ENCODE results near the gene RXRA.

RXRA gene

DNA sequence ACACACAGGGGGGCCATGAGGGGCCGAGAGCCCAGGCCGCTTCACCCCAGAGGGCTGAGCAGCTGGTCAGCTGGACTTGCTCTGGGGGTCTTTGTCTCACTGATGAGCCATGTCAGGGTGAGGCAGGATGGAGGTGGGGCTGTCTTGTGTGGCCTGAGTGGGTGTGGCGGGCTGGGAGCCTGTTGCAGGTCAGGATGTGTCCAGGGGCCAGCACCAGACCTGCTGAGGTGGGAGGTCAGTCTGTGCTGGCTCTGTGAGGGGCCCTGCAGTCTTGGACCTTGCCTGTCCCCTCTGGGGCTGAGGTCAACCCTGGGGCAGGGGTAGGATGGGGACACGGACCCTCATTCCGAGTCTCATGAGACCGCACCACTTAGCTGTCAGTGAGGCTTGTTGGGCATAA lies 56.9 kb downstream of the RXRA start:
- no peak for DNase-seq (ENCODE audit: low read depth)

DNA sequence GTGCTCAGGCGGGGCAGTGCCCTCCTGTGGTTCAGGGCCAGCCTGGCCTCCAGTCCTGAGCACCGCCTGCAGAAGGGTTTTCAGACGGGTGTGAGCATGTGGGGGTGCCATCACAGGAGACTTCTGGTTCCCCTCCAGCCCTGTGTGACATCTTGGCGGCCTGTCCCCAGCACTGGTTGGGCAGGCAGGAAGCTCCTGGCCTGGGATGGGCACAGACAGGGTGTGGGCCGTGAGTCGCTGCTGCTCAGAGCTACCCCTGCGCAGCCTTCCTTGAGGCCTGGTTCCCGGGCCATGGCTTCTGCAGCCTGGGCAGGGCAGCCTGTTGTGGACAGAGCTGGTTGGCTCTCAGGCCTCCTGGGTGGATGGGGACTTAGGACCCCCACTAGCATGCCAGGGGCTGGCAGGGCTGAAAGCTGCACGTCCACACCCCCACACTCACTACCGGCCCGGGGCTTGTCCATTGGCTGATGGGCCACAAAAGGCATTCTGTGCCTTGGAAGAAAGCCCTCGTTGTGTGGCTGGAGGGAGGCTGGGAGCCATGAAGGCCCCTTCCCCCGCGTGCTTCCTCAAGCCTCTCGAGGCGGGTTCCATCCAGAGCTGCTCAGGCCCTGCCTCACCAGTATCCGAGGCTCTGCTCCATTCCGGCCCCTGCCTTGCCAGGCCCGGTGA lies 58.7 kb downstream of the RXRA start:
- no peak for DNase-seq (ENCODE audit: low read depth)

DNA sequence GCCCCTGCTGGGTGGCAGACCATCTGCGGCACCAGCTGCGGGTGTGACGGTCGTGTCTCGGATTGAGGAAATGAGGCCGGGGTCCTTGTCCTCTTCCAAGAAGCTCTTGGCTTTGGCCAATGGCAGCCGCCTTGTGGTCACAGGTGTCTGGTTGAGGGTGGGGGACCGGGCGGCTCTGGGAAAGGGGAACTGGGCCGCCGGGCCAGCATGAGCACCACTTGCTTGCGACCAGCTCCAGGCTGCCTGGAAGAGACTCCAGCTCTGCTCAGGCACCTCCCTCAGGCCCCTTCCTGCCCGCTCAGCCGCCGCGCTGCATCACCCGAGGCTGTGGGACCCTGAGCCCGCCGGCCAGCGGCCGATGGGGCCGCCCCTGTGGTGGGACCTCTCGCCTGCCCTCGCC lies 59.7 kb downstream of the RXRA start:
- no peak for DNase-seq (ENCODE audit: low read depth)

DNA sequence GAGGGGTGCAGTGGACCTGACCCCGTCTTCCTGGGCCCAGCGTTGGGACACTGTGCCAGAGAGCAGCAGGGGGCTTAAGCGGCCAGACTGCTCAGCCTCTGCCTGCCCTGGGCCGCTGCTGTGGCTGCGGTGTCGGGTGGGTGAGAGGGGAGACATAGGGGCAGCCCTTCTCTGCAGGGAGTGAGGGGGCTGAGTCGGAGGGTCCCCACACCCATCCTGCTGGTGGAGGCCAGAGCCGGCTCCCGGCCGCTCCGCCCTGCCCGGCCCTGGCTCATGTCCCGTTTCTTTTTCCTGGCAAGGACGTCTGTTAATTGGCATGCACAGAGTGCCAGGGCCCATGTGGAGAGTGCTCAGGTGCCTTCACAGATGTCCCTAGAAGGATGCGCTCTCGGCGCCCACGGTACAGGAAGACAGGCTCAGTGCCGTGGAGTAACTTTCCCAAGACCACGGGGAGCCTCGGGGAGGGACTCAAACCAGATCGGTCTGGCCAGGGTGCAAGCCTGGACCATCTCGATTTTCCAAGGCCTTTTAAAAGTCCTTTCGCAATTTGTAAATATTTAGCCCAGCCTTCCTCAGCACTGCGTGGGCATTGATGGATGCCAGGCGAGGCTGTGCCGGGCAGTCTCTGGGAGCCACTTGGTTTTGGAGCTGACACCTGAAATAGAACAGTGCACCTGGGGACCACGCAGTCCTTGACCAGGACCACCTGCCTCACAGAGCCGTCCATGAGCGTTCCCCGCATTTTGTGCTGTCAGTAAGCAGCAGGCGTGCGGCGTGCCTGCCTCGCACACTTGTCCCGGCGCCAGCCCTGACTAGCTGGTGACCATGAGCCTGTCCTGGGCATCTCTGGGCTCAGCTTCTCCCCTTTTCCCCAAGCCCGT lies 60.9 kb downstream of the RXRA start:
- no peak for DNase-seq (ENCODE audit: low read depth)

DNA sequence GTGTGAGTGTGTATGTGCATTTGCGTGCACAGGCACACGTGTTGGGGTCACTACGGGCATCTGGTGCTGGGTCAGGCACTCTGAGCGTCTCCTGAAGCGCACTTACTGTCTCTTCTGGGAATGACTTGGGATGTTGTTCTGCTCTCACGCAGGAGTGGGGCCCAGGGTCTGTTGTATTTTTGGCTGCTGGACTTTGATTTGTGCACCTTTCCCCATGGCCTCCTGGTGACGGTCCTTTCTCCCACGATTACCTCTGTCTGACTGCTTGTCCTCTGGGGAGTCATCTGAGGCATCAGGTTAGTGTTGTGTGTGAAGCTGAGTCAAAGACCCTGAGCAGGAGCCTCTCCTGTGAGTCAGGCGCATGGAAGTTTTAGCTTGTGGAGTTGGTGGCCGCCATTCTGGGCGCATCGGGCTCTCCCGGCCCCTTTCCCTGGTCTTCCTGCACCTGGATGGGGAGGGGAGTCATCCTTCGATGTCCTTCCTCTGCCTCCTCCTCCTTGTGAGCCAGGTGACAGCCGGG lies 62.1 kb downstream of the RXRA start:
- DNase-seq (ENCODE audit: low read depth), result no peak

GRCh38 chr9:134388976-134389375 lies 62.7 kb downstream of the RXRA start:
- no peak for DNase-seq (ENCODE audit: low read depth)

GRCh38 chr9:134389642-134390041 lies 63.4 kb downstream of the RXRA start:
- no peak for DNase-seq (ENCODE audit: low read depth)

DNA sequence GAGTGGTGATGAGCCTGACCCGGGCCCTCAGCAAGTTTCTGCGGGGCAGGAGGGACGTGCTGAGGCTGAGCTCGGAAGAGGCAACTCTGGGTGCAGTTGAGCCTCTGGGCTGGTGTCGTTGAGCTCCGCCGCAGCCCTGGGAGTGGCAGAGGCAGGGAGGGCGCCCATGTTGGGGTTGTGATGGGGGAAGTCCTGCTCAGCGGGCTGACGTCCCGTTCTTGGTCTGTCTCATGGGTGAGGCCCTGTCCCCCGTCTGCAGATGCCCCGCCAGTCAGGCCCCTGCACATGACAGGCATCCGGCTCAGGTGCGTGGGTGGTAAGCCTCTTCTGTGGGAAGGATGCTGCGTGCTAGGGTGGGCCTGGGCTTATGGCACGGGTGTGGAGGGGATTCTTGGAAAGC lies 64.3 kb downstream of the RXRA start:
- DNase-seq (ENCODE audit: low read depth), result peak; percentile 38

DNA sequence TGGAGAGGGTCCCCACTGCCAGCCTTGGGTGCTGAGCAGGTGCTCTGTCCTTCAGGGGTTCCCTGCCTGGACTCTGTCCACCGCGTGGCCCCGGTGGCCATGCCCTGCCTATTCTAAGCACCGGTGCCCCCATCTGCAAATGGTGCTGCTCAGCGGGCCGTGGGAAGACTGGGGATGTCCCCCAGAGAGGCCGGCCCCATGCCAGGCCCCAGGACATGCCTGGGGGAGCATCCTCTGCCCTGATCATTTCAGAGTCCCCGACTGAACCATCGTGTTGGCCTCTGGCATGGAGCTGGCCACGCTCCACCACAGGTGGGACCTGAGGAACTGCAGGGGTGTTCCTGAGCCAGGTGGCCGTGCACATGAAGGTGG lies 64.7 kb downstream of the RXRA start:
- DNase-seq (ENCODE audit: low read depth), result no peak

- DNase-seq (ENCODE audit: low read depth), result peak; percentile 45
These were observed 65.3 kb downstream of the RXRA start for GRCh38 chr9:134391319-134392231.

- no peak for DNase-seq (ENCODE audit: low read depth)
These were observed 66.6 kb downstream of the RXRA start for GRCh38 chr9:134392900-134393299.

DNA sequence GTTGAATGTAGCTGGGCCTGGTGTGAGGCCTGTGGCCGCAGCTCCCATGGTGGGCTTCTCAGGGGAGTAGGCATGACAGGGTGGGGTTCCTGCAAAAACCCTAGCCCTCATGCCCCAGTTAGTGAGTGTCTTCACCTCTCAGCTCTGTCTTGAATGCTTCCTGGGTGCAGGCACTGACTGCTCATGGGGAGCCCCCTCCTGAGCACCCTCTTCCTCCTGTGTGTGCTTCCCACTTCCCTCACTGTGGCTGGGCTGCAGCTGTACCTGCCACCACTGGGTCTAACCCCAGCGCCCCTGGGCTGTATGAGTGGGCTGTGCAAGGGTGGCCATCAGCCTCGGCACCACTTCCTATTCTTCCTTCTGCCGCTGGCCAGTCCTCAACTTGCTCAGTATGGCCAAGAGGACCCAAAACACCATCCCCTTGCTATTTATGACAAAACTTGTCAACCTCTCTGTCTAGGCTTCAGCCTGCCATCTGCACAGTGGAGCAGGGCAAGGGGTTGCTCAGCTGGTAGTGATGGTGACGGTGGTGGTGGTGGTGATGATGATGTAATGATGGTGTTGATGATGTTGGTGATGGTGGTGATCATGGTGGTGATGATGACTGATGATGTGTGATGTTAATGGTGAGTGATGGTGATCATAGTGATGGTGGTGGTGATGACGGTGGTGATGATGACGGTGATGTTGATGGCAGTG lies 67.5 kb downstream of the RXRA start:
- DNase-seq (ENCODE audit: low read depth), result no peak

DNA sequence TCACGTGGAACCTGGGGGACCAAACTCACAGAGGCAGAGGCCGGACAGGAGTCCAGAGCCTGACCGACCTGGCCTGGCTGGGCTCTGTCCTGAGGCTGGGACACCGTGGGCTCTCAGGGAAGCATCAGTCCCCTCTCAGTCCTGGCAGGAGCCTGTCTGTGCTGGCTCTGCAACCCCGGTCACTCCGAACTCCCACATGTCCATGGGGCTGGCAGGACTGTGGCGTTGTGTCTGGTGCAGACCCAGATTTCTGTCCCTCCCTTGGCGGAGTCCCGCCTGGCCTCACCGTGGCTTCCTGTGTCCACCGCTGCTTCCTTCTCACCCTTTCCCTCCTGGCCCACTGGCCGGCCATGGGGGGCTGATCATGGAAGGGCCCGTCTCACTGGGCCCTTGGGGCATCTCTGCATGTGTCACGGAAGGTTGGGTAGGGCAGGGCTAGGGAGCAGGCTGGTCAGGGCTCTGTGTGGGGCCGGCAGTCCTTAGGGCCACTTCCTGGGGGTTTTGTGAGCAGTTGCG lies 68.8 kb downstream of the RXRA start:
- no peak for DNase-seq (ENCODE audit: low read depth)

GRCh38 chr9:134395737-134396257 lies 69.5 kb downstream of the RXRA start:
- DNase-seq (ENCODE audit: low read depth), result no peak

DNA sequence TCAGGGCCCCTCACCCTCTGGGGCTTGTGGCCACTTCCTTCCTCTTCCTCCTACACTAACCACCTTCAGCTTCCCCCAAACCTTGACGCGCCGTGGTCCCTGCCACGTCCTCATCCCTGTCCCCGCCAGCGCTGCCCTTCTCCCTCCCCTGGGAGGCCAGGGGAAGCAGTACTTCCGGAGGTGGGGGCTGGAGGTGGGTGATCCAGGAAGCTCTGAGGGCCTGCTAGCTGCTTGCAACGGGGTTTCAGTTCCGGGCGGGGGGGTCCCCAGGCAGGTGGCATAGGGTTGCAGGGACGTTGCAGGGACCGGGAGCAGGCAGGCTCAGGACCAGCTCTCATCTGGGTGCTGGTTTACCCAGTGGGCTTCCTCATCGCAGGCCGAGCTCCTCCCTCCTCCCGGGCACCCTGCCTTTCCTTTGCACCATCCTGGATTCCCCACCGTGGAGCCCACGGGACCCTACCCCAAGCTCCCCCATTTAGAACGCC lies 70.0 kb downstream of the RXRA start:
- DNase-seq (ENCODE audit: low read depth), result peak; percentile 15

GRCh38 chr9:134396825-134397224 lies 70.6 kb downstream of the RXRA start:
- peak; percentile 49 for DNase-seq (ENCODE audit: low read depth)

DNA sequence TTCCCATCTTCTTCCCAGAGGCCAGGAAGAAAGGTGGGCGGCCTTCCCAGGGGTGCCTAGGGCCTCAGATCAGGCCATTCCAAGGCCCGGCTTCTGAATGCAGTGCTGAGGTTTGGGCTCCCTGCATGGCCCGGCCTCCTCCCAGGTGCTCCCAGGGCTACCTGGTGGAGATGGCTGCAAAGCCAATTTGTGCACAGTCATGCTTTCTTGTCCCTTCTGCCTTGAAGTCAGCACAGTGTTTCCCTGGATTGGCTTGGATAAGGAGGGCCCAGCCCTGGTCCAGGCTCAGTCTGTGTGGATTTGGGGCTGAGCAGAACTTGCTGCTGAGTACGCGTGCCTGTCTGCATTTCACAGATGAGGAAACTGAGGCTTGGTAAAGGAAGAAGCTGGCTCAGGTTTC lies 72.5 kb downstream of the RXRA start:
- DNase-seq (ENCODE audit: low read depth), result no peak

DNA sequence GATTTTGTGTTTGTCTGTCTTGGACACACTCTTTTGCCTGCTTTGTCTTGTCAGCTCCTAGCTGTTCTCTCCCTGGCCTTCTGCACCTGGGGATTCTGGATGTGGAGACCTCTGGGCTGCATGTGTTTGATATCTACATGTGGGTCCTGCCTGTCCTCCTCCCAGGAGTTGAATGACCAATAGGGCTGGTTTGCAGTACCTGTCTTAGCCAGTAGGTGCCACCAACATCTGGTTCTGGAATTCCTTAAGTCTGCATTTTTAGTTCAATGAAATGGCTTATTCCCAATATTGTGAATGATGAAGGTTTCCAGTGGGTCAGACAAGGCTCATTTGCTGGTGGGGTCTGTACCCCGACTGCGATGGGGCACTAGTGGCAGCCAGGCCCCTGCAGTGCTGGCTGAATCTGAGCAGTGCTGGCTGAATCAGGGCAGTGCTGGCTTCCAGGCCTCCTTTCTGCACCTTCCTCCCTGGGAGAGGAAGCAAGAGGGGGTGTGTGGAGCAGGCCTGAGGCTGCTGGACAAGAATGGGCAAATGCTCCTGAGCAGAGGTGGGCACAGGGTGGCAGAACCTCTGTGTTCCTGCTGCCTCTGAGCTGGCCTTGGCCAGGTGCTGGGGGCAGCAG lies 73.3 kb downstream of the RXRA start:
- no peak for DNase-seq (ENCODE audit: low read depth)

DNA sequence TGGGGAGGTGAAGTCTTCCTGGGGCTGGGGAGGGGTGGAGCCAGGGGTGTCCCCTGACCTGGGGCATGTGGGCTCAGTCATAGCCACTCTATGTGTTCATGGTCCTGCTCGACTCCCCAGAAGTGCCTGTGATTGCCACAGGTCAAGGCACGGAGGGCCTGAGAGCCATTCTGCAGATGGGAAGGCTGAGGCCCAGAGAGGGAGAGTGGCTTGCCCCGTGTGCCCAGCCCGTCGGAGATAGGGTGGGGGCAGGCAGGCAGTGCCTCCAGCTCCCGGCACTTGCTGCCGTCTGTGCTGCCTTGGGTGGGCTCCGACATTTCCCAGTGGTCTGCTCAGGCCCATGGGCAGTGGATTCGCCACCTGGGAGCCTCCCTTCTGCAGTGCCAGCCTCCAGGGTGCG lies 74.0 kb downstream of the RXRA start:
- no peak for DNase-seq (ENCODE audit: low read depth)

- no peak for DNase-seq (ENCODE audit: low read depth)
These were observed 75.1 kb downstream of the RXRA start for GRCh38 chr9:134401391-134401790.

- no peak for DNase-seq (ENCODE audit: low read depth)
These were observed 75.9 kb downstream of the RXRA start for GRCh38 chr9:134402182-134402581.
